Suppressor macrophage (primary cell): ENCODE data around the gene ADRB1.

Experiments
- DNase-seq, 4 experiments: peaks; one replicate each; pipeline ENCODE4 v3.0.0-alpha.2; 2020 to 2022

Gene ADRB1

DNA sequence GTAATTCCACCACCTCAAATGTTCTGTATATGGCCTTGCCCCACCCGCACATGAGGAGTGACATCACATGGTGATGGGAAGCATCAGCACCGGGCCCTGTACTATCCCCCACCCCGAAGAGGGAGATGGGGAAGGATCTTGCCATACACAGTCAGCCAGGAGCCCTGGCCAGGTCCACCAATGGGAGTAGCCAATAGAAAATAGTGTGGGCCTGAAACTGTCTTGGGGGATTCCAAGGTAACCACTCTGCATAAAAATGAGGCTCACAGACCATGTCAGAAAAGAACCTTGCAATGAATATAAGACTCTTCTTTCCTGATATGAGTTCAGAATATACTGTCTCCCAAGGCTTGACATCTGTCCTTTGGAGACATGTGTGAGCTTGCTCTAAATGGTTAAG lies 51.1 kb downstream of the ADRB1 start:
- DNase-seq, result no peak

DNA sequence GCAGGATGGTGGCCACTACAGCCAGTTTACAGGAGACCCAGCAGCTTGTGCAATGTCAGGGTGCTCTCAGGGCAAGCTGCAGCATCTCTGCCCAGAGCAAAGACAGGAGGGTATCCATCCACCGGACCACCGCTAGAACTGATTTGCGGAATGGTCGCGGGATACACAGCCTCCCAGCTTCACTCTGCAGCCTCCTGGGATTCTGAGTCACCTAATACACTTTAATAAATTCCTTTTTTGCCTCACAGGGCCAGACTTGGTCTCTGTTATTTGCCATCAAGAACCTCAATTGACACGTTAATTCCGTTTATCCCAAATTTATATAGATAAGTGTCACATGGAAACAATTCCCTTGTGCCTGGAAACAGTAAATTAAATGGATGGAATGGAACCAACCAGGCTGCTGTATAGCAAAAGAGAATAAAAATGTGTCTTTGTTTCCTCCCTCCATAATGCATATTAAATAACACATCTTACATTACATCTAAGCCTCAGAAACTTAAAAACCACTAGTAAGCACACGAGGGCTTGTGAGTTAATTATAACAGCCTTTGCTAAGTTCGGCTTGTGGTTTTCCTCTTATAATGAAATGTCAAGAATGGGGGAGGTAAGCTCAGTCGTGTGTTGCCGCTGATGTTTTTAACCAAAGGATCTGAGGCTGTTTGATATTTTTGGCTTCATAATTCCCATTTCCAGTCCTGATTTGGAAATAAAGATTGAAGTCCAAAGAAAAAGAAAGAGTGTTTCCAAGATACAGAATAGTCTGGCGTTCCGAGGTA lies 52.1 kb downstream of the ADRB1 start:
- no peak for DNase-seq
